KMS-11 (cell line): ENCODE measurements around the gene SPRY2.

Experiments
- H2AFZ ChIP-seq: fragments of 200-600 bp; sonication (generic); 2 replicates; pipeline ENCODE4 v1.6.1; 2016; ENCODE audit warnings: antibody characterized with exemption, mixed run types, low read depth
- H3K27ac ChIP-seq: fragments of 200-600 bp; sonication (generic); 2 replicates; pipeline ENCODE4 v1.6.1; 2016; ENCODE audit warnings: mild to moderate bottlenecking, mixed run types
- H3K27me3 ChIP-seq: fragments of 200-600 bp; sonication (generic); 2 replicates; pipeline ENCODE4 v1.6.1; 2017; ENCODE audit warnings: mild to moderate bottlenecking, low read depth, mixed run types, moderate library complexity; ENCODE audit not compliant: insufficient read depth
- H3K36me3 ChIP-seq: fragments of 200-600 bp; sonication (generic); 2 replicates; pipeline ENCODE4 v1.6.1; 2017; ENCODE audit warnings: mild to moderate bottlenecking, mixed run types; ENCODE audit not compliant: insufficient read depth
- H3K4me1 ChIP-seq: fragments of 200-600 bp; sonication (generic); 2 replicates; pipeline ENCODE4 v1.6.1; 2016; ENCODE audit warnings: mild to moderate bottlenecking, low read depth, mixed run types; ENCODE audit not compliant: poor library complexity, severe bottlenecking
- H3K4me2 ChIP-seq: fragments of 200-600 bp; sonication (generic); 2 replicates; pipeline ENCODE4 v1.7.0; 2016; ENCODE audit warnings: mild to moderate bottlenecking, mixed run types
- H3K4me3 ChIP-seq: fragments of 200-600 bp; sonication (generic); IDR thresholded peaks from 2 replicates; pipeline ENCODE4 v1.6.1; 2017; ENCODE audit warnings: low read depth, low read length, mixed read lengths; ENCODE audit not compliant: insufficient read depth
- H3K79me2 ChIP-seq: fragments of 200-600 bp; sonication (generic); 2 replicates; pipeline ENCODE4 v1.6.1; 2016; ENCODE audit warnings: low read depth, mixed run types; ENCODE audit not compliant: insufficient read depth
- H3K9ac ChIP-seq: fragments of 200-600 bp; sonication (generic); 2 replicates; pipeline ENCODE4 v1.6.1; 2016; ENCODE audit warnings: mild to moderate bottlenecking, mixed run types
- H4K20me1 ChIP-seq: fragments of 200-600 bp; sonication (generic); 2 replicates; pipeline ENCODE4 v1.6.1; 2016; ENCODE audit warnings: mild to moderate bottlenecking, mixed run types; ENCODE audit not compliant: insufficient read depth
- TF ChIP-seq, protein P1 (sequence below): fragments of 200-600 bp; sonication (generic); conservative IDR thresholded peaks from 2 replicates; pipeline ENCODE4 v1.6.1; 2017; ENCODE audit warnings: low read depth, mild to moderate bottlenecking, antibody characterized with exemption, low read length, moderate library complexity, mixed read lengths

SPRY2 gene

DNA sequence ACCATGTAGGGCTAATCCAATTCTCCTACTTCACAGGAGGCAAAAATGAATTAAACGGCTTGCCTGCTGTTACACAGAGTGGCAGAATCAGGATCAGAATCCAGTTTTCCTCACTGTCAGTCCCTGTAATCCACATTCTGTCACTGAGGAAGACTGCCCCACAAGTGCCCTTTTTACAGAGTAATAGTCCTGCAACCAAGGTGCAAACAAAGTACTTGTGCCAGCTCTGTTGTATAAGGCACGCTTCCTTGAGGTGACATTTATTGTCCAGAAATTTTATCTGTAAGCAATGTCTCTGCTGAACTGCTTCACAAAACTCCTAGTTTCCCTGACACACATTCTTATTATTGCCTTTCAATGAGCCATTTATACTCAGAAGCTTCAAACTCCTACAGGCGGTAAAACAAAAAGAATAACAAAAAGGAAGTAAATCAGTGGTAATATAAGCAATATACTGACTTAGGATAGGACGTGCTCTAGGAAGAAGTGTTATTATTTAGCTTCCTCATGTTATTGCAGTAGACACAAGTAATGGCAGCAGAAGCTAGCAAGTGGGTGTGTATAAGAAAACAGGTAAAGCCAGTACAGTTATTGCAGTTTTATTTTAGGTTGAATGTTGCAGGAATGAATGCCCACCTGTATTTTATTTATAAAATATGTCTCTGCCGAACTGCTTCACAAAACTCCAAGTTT is 28.8 kb downstream of the SPRY2 start:
- TF ChIP-seq, protein P1, sequence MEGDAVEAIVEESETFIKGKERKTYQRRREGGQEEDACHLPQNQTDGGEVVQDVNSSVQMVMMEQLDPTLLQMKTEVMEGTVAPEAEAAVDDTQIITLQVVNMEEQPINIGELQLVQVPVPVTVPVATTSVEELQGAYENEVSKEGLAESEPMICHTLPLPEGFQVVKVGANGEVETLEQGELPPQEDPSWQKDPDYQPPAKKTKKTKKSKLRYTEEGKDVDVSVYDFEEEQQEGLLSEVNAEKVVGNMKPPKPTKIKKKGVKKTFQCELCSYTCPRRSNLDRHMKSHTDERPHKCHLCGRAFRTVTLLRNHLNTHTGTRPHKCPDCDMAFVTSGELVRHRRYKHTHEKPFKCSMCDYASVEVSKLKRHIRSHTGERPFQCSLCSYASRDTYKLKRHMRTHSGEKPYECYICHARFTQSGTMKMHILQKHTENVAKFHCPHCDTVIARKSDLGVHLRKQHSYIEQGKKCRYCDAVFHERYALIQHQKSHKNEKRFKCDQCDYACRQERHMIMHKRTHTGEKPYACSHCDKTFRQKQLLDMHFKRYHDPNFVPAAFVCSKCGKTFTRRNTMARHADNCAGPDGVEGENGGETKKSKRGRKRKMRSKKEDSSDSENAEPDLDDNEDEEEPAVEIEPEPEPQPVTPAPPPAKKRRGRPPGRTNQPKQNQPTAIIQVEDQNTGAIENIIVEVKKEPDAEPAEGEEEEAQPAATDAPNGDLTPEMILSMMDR = no peak
- Histone ChIP-seq H3K4me2 (no peak overlapping the region), H3K9ac (no peak overlapping the region), H2AFZ (no peak overlapping the region), H3K27ac (no peak overlapping the region), H3K79me2 (no peaks in the 10 kb centered on the region), H3K27me3 (no peaks in the 10 kb centered on the region), H3K4me3 (no peak overlapping the region), H3K4me1 (no peaks in the 10 kb centered on the region), H3K36me3 (no peaks in the 10 kb centered on the region), H4K20me1 (no peaks in the 10 kb centered on the region)

DNA sequence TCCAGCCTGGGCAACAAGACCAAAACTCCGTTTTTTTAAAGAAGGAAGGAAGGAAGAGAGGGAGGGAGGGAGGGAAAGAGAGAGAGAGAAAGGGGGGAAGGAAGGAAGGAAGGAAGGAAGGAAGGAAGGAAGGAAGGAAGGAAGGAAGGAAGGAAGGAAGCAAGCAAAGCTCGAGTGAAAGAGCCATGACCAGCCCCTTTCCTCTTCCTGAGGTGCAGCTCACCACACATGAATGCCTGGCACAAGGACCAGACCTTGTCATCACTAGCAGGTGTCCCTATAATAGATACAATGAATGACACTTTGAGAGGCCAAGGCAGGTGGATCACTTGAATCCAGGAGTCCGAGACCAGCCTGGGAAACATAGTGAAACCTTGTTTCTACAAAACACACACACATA is 31.0 kb downstream of the SPRY2 start:
- Histone ChIP-seq H4K20me1 (no peaks in the 10 kb centered on the region), H2AFZ (no peak overlapping the region), H3K9ac (no peak overlapping the region), H3K4me3 (no peak overlapping the region), H3K4me2 (no peak overlapping the region), H3K4me1 (no peaks in the 10 kb centered on the region), H3K36me3 (no peaks in the 10 kb centered on the region), H3K27me3 (no peaks in the 10 kb centered on the region), H3K79me2 (no peaks in the 10 kb centered on the region), H3K27ac (no peak overlapping the region)
- TF ChIP-seq, protein P1 = no peak

DNA sequence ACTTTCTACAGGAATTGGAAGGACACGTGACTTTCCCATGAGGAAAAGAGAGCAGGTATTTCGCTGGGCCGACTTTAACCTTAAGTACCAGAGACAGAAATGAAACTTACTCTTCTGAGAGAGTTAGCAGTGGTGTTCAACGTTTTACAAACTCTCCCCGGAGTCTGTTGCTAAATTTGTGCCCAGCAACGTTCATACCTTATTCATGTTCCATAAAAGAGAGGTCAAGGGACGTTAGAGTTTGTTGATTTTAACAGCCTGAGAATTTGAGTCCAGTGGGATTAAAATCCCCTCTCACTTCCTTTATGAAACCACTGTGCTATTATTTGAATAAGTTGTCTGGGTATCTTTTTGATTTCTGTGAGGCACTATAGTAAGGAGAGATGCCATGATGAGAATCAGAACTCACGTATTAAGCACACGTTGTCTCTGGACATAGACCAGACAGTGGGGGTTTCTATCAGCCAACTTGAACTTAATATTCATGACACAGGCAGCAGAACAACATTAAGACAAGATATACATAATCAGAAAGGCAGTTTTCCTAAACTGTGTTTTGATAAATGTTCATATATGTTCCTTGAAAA is 33.4 kb downstream of the SPRY2 start:
- no peak overlapping the region for H3K27ac ChIP-seq
- no peaks in the 10 kb centered on the region for H3K27me3 ChIP-seq
- H3K9ac ChIP-seq = no peak overlapping the region
- H3K4me2 ChIP-seq = no peak overlapping the region
- no peak overlapping the region for H2AFZ ChIP-seq
- TF ChIP-seq, protein P1 = no peak
- H3K4me3 ChIP-seq = no peak overlapping the region
- H4K20me1 ChIP-seq = no peaks in the 10 kb centered on the region
- H3K36me3 ChIP-seq = no peaks in the 10 kb centered on the region
- no peaks in the 10 kb centered on the region for H3K4me1 ChIP-seq
- H3K79me2 ChIP-seq = no peaks in the 10 kb centered on the region

DNA sequence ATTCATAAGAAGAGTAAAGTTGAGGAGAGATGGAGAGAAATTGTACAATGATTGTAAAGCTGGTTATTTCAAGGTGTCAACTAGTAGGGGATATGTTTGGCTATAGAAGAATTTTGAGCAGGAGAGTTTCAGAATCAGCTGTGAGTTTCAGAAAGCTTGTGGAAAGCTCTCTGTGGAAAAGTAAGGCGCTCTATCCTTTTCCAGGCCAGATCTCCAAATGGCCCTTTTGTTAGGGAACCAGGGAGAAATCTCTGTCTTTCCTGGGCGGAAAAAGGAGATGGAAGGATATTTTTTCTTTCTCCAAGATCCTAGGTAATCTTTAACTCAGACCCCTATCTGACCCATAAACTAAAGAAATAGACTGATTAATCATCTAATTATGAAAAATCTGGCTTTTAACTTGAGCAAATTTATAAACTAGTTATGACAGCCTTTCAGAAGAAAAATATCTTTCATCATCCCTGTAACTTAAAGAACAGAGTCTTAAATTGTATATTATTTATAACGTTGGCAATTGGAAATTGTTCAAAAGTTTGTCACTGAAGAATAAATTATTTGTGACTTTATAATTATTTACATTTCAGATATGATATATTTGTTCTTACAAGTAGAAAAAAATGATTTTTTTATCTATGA is 34.5 kb downstream of the SPRY2 start:
- Histone ChIP-seq H2AFZ (no peak overlapping the region), H3K36me3 (no peaks in the 10 kb centered on the region), H3K79me2 (no peaks in the 10 kb centered on the region), H3K27me3 (no peaks in the 10 kb centered on the region), H3K4me2 (no peak overlapping the region), H3K4me1 (no peaks in the 10 kb centered on the region), H3K4me3 (no peak overlapping the region), H3K9ac (no peak overlapping the region), H3K27ac (no peak overlapping the region), H4K20me1 (no peaks in the 10 kb centered on the region)
- TF ChIP-seq, protein P1 = no peak
